Suppressor macrophage (primary cell): Measurements from ENCODE around the gene UBP1.
A peak's percentile ranks its signal among the peaks of the same experiment; 100 is the strongest.
"Not testable (repeated sequence)": the region's sequence is repeated elsewhere in the genome, so short reads cannot be mapped to it uniquely, and the experiment has no call there.

Experiments
- DNase-seq, 4 experiments: peaks; one replicate each; pipeline ENCODE4 v3.0.0-alpha.2; 2020 to 2022
- total RNA-seq, 17 experiments: gene quantifications; one replicate each; lab custom pipeline; 2026; ENCODE audit warnings: mixed read lengths in 6 of 17, inconsistent platforms in 3 of 17; lab: John Stamatoyannopoulos, UW

The UBP1 gene, protein sequence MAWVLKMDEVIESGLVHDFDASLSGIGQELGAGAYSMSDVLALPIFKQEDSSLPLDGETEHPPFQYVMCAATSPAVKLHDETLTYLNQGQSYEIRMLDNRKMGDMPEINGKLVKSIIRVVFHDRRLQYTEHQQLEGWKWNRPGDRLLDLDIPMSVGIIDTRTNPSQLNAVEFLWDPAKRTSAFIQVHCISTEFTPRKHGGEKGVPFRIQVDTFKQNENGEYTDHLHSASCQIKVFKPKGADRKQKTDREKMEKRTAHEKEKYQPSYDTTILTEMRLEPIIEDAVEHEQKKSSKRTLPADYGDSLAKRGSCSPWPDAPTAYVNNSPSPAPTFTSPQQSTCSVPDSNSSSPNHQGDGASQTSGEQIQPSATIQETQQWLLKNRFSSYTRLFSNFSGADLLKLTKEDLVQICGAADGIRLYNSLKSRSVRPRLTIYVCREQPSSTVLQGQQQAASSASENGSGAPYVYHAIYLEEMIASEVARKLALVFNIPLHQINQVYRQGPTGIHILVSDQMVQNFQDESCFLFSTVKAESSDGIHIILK
- total RNA-seq, result 51.6 to 125 (median 63.4) reads per million in 17 experiments

DNA sequence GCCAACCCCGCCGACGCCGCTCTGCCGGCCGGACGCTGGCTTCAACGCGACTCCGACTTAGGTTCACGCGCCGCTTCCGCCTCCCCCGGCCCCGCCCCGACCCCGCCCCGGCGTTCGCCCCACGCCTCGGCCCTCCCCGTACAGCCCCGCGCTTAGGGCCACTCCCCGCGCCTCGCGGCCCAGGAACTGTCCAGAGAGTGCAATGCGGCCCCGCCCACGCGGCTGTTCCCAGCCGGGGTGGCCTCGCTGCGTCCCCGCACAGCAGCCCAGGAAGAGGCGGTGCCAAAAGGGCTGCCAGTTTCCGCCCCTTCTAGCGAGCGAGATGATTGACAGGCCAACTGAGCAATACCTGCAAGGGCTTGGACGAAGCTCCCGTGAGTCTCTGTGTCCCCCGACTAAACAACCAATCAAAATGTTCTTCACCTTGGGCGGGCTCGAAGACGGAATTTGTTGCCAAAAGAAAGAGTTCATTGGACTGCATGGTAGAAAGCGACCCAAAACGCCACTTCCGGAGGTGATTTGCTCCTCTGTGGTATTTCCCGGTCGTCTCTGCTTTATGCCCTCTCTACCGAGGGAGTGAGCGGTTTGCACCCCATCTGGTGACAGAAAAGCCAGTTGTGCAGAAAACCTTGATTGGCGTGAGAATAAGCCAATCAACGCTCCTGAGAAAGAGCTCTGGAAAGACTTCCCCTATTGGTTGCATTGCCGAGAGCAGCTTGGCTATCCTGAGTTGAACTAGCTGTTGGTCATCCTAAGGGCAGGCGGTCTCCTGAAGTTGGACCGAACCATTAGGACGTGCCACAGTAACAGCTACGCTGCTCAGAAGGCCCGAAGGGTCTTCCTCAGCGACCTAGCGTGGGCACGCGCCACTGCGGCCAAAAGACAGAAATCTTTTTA, at the start of gene UBP1:
UBP1 (minus strand) TSS at position 78 of the 897 bp plus-strand sequence. CDS start 557 bp downstream, outside the sequence.
- DNase-seq, result peak; percentile 100

DNA sequence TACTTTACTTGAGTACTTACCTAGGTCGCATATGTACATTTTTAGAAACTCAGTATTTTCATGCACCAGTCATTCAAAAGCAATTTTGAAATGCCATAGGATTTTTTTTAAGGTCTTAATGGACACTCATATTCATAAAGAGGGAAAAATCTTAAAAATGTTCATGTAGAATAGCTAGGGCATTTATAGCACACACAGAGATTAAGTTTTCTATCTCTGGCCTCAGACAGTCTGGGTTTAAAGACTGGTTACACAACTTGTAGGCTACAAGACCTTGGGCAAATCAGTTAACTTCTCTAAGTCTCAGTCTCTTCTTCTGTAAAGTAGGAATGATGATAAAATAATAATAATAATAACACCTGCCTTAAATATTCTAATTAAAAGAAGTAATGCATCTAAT, 48.5 kb upstream of the UBP1 start:
- DNase-seq, result no peak

DNA sequence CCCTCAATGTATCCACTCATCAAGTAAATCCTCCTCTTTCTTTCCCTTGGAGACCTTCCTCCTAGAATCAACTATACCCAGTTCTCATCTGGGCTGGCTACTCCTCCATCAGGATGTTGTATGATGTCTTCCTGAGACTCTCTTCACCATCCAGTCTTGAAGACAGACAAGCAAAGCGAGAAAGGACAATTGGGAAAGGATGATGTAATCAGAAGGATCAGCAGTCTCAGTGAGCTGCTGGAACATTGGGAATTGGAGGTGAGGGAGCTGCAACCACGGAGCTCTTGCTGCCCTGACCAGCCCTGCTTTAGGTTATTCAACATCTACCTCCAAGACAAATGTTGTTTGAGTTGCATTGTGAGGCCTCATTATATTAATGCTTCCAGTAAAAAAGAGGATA, 48.0 kb upstream of the UBP1 start:
- DNase-seq, result no peak

GRCh38 chr3:33482111-33482521, 41.9 kb upstream of the UBP1 start:
- DNase-seq, result no peak

GRCh38 chr3:33474896-33475295, 34.7 kb upstream of the UBP1 start:
- no peak for DNase-seq

DNA sequence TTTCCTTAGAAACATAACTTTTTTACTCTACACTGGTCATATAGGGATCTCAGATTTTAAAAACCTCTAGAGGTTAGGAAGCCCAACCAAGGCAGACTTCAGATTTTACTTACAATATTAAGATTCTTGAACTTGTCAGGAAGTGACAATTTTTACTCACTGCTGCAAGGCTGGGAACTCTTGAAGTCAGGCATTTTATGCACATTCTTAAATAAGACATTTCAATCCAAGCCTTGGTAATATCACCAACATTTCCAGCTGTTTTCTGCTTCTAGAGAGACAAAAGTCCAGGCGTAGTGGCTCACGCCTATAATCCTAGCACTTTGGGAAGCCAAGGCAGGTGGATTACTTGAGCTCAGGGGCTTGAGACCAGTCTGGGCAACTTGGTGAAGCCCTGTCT, 33.6 kb upstream of the UBP1 start:
- no peak for DNase-seq

DNA sequence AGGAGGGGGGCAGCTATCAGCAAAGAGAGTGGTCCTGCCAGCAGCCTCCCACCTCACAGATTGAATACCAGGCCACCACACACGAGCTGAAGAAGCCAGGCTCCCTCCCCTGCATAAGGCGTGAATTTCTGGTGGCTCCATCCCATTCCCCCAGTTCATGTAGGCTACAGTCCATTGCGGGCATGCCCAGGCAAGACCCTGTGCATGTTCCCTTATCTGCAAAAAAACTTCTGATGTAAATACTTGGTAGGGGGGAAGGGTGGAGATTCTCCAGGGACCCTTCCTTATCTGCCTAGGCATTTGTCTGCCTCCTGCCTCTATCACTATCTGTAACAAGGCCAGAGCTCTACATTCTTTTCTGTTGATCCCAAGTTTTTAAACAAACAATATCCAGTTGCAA, 27.6 kb upstream of the UBP1 start:
- DNase-seq, result no peak

- DNase-seq, result no peak
Observed at GRCh38 chr3:33461097-33461496, 20.9 kb upstream of the UBP1 start.

- DNase-seq, result not testable (repeated sequence)
Observed at GRCh38 chr3:33459577-33459976, 19.4 kb upstream of the UBP1 start.

- DNase-seq, result no peak
Observed at GRCh38 chr3:33458446-33458845, 18.2 kb upstream of the UBP1 start.

GRCh38 chr3:33456756-33457155, 16.6 kb upstream of the UBP1 start:
- DNase-seq, result no peak

DNA sequence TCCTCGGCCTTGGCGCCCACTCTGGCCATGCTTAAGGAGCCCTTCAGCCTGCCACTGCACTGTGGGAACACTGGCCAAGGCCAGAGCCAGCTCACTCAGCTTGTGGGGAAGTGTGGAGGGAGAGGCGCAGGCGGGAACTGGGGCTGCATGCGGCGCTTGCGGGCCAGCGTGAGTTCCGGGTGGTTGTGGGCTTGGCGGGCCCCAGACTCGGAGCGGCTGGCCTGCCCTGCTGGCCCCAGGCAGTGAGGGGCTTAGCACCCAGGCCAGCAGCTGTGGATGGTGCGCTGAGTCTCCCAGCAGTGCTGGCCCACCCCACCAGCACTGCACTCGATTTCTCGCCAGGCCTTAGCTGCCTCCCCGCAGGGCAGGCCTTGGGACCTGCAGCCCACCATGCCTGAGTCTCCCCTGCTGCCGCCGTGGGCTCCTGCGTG, 13.1 kb upstream of the UBP1 start:
- no peak for DNase-seq

- not testable (repeated sequence) for DNase-seq
Observed at GRCh38 chr3:33451994-33452393, 11.8 kb upstream of the UBP1 start.

- DNase-seq, result no peak
Observed at GRCh38 chr3:33447958-33448357, 7.8 kb upstream of the UBP1 start.

GRCh38 chr3:33447256-33447625, 7.0 kb upstream of the UBP1 start:
- DNase-seq, result not testable (repeated sequence)

- DNase-seq, result no peak
Observed at GRCh38 chr3:33442190-33442589, 2.0 kb upstream of the UBP1 start.

GRCh38 chr3:33441225-33441976, 1.2 kb upstream of the UBP1 start:
- no peak for DNase-seq

GRCh38 chr3:33439546-33440327, 468 bp downstream of the UBP1 start:
- DNase-seq, result peak; percentile 42 to 74 (median 58)

GRCh38 chr3:33438881-33439545, 1.2 kb downstream of the UBP1 start:
- peak in 3 of 4 experiments; percentile 20 to 55 (median 48) for DNase-seq

DNA sequence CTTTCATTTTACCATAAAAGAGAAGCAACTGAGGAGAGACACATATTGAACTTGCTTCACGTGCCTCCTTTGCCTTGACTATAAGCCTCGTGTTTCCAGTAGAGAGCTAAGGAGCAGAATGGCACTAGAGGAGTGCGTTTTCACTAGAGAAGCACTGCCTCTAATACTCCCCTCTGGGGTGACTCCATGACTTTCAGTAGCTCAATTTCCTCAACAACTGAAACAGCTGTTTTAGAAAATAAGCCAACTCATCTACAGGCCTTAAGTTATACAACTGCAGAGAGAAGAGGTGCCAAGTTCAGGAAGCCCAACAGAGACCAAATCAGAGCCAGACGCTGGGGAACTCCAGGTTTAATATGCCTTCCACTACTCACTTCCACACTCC, 1.9 kb downstream of the UBP1 start:
- peak; percentile 25 to 57 (median 48) for DNase-seq
